HL-60/S4 (cell line): ENCODE results near the gene SHKBP1.
"Not testable (repeated sequence)": the region's sequence is repeated elsewhere in the genome, so short reads cannot be mapped to it uniquely, and the experiment has no call there.

Experiments used
- in situ Hi-C: fragments of 300-500 bp; cut with MboI; formaldehyde crosslinking; loops from 2 replicates; pipeline ENCODE4 v1.14.3; 2022; ENCODE audit warnings: low sequenced_read_pairs

Gene SHKBP1

DNA sequence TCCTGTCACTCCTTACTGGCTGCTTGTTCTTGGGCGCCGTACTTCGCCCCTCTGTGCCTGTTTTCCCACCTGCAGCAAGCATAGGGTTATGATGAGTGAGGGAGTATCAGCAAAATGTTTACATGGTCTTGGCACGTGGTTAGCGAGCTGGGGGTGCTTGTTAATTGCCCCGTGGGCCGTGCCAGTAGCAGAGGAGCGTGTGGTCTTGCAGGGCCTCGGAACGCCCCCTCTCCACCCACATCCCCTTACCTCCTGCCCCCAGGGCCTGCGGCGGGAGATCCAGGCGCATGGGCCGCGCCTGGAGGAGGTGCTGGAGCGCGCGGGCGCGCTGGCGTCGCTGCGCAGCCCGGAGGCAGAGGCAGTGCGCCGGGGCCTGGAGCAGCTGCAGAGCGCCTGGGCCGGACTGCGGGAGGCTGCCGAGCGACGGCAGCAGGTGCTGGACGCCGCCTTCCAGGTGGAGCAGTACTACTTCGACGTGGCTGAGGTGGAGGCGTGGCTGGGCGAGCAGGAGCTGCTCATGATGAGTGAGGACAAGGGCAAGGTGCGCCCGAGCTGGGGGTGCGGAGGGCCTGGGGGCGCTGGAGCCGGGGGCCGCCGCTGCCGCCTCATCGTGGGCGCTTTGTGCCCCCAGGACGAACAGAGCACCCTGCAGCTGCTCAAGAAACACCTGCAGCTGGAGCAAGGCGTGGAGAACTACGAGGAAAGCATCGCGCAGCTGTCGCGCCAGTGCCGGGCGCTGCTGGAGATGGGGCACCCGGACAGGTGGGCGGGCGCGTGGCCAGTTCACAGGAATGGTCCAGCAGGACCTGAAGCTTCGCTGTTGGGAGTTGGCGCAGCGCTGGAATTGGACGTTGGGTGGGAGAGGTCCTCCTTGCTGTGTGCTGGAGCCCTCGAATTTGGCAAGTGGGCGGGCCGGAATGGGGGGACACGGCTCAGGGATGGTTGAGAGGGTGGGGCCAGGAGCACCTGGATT, 22.5 kb upstream of the SHKBP1 start:
- in situ Hi-C loops = no loop called here

DNA sequence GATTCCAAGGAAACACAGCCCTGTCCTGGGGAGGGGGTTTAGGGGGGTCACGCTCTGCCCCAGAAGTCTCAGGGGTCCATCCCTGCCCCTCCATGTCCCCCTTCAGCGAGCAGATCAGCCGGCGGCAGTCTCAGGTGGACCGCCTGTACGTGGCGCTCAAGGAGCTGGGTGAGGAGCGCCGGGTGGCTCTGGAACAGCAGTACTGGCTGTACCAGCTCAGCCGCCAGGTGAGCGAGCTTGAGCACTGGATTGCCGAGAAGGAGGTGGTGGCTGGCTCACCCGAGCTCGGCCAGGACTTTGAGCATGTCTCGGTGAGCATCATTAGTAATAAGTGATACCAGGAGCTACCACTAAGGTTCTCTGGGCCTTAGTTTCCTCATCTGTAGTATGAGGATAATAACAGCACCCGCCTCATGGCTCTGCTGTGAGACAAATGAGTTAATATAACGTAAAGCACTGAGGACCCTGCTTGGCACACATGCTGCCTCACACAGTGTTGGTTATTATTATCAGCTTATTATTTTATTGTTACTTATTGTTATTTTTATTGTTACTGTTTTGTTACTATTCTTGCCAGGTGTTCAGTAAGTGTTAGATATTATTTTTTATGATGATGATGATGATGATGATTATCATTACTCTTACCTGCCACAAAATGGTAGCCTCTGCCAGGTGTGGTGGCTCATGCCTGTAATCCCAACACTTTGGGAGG, 20.5 kb upstream of the SHKBP1 start:
- in situ Hi-C loops = no loop called here

DNA sequence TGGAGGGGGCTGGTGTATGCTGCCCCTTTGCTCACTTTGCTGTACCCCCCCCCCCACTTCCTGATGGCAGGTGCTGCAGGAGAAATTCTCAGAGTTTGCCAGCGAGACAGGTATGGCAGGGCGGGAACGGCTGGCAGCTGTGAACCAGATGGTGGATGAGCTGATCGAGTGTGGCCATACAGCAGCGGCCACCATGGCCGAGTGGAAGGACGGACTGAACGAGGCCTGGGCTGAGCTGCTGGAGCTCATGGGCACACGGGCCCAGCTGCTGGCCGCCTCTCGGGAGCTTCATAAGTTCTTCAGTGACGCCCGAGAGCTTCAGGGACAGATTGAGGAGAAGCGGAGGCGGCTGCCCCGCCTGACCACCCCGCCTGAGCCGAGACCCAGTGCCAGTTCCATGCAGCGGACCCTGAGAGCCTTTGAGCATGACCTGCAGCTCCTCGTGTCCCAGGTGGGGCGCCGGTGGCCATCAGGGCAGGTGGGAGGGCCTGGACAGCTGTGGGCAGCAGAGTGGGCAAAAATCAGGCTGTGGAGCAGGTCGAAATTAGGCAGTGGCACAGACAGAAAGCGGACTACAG, 19.6 kb upstream of the SHKBP1 start:
- in situ Hi-C loops = no loop called here

DNA sequence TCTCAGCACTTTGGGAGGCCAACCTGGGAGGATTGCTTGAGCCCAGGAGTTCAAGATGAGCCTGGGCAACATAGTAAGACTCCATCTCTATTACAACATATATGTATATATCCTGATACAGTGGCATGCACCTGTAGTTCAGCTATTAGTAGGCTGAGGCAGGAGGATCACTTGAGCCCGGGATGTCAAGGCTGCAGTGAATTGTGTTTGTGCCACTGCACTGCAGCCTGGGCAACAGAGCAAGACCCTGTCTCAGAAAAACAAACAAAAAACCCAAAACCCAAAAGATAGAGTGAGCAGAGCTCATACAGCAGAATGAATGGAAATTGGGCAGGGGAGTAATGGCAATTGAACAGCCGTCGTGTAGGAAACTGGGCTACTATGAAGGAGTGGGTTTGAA, 17.3 kb upstream of the SHKBP1 start:
- in situ Hi-C loops = no loop called here

DNA sequence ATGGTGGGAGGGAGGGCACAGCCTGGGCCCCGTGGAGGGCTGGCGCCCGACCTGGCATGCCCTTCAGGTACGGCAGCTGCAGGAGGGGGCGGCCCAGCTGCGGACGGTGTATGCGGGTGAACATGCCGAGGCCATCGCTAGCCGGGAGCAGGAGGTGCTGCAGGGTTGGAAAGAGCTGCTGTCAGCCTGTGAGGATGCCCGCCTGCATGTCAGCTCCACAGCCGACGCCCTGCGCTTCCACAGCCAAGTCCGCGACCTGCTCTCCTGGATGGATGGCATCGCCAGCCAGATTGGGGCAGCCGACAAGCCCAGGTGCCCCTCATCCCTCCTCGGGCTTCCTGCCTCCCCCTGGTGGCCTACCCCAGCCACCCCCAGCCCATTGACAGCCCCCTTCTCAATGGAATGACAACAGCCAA, 16.6 kb upstream of the SHKBP1 start:
- in situ Hi-C loops = no loop called here

DNA sequence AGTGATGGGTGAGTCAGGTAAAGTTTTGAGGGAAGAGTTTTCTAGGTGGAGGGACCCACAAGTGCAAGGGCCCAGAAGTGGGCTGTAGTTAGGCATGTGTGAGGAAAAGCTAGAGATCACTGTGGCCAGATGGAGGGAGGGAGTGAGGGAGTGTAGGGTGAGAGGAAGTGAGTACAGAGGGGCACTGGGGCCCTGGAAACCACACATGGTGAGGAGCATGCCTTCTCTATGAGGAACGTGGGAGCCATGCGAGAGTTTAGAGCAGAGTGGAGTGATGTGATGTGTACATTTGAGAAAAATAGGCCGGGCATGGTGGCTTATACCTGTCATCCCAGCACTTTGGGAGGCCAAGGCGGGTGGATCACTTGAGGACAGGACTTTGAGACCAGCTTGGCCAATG, 14.7 kb upstream of the SHKBP1 start:
- in situ Hi-C loops = no loop called here

DNA sequence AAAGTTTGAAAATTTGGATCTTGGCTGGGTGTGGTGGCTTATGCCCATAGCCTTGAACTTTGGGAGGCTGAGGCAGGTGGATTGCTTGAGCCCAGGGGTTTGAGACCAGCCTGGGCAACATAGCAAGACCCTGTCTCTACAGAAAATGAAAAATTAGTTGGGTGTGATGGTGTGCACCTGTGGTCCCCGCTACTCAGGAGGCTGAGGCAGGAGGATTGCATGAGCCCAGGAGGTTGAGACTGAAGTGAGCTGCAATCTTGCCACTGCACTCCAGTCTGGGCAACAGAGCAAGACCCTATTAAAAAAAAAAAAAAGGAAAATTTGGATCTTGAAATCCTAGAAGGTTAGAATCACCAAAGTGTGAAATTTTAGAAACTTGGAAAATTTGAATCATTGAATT, 12.1 kb upstream of the SHKBP1 start:
- in situ Hi-C loops = not testable (repeated sequence)

DNA sequence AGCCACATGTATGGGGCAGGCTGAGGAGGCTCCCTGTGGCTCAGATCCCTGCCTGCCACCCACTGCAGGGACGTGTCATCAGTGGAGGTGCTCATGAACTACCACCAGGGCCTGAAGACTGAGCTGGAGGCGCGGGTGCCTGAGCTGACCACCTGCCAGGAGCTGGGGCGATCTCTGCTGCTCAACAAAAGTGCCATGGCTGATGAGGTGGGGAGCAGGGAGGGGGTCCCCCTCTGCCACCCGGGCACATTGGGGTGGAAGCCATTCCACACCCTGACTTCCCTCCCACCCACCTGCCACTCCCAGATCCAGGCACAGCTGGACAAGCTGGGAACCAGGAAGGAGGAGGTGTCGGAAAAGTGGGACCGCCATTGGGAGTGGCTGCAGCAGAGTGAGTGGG, 11.3 kb upstream of the SHKBP1 start:
- in situ Hi-C loops = no loop called here

DNA sequence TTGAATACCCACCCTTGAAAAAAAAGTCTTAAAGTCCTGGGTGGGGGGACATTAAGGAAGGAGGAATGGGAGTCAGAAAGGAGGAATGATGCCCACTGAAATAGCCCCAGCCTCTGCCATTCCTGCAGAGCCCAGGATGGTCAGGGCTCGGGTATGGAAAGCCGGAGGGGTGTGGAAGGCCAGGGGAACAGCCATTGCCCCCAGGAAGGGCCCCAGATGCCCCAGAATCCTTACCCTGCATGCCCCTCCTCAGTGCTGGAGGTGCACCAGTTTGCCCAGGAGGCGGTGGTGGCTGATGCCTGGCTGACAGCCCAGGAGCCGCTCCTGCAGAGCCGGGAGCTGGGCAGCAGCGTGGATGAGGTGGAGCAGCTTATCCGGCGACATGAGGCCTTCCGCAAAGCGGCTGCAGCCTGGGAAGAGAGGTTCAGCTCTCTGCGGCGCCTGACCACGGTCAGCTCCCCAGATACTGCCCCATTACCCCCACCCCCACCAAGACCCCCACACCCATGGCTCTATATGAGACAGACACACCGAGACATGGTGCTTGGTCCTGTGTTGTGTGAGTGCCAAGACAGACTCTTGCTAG, 10.7 kb upstream of the SHKBP1 start:
- in situ Hi-C loops = no loop called here

DNA sequence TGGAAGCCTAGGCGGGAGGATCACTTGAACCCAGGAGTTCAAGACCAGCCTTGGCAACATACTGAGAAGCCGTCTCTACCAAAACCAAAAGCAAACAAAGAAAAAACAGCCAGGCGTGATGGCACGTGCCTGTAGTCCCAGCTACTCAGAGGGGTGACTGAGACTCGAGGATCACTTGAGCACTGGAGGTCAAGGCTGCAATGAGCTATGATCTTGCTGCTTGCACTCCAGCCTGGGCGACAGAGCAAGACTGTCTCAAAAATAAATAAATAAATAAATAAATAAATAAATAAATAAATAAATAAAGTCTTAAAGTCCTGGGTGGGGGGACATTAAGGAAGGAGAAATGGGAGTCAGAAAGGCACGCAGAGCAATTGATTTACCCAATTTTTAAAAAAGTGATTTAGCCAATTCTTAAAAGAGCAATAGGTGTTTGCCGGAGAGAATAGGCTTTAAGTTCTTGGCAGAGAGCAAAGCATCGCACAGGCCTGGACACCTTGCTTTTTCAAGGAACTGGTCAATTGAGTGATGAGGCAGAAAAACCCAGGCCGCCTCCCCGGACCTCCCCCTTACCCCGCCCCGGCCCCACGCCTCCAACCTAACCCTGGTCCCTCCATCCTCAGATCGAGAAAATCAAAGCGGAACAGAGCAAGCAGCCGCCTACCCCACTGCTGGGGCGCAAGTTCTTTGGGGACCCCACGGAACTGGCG, 9.5 kb upstream of the SHKBP1 start:
- in situ Hi-C loops = no loop called here

DNA sequence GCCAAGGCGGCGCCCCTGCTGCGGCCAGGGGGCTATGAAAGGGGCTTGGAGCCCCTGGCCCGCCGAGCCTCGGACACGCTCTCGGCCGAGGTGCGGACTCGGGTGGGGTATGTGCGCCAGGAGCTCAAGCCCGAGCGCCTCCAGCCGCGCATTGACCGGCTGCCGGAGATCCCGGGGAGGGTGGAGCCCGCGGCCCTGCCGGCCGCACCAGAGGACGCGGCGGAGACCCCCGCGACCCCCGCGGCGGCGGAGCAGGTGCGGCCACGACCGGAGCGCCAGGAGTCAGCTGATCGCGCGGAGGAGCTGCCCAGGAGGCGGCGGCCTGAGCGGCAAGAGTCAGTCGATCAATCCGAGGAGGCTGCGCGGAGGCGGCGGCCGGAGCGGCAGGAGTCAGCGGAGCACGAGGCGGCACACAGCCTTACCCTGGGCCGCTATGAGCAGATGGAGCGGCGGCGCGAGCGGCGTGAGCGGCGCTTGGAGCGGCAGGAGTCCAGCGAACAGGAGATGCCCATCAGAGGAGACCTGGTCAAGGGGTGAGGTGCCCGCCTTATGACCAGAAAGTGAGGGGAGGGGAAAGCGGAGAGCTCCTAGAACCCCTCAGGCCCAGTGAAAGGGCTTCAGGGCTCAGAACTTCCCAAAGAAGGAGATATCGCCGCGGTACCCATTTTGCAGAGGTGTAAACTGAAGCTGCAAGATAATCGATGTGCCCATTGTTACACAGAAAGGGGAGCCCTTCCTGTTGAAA, 8.8 kb upstream of the SHKBP1 start:
- in situ Hi-C loops = no loop called here

DNA sequence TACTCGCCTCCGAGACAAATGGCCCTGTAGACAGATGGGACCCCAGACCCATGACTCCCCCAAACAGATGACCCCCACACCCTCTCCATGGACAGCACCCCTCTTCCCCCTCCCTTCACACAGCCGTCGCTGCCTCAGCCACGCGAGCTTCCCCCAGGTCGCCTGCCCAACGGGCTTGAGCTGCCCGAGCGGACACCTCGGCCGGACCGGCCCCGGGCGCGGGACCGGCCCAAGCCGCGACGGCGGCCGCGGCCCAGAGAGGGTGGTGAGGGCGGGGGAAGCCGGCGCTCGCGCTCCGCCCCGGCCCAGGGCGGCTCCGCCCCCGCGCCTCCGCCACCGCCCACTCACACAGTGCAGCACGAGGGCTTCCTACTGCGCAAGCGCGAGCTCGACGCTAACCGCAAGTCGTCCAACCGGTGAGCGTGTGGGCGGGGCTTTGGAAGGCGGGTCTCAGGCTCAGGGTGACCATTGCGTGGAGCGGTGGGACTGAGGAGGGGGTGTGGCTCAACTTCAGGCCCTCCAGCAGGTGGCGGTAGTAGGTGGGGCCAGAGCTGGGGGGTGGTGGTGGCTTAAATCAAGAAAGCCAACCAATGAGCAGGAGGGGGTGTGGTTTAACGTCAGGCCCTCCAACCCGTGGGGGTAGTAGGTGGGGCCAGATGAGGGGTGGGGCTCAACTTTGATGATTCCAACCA, 6.2 kb upstream of the SHKBP1 start:
- in situ Hi-C loops = no loop called here

DNA sequence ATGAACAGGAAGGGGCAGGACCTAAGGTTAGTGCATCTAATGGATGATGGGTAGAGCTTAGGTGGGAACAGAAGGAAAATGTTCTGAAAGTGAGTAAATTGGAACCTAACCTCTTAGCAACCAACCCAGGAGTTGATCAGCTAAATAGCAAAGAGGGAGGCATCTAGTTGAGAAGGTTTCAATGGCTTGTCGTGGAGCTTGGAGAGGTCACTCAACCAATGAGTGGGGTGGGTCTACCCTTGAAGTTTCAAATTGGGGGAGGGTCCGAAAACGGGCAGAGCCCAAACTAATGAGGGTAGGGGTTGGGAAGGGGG, 5.7 kb upstream of the SHKBP1 start:
- in situ Hi-C loops = no loop called here

DNA sequence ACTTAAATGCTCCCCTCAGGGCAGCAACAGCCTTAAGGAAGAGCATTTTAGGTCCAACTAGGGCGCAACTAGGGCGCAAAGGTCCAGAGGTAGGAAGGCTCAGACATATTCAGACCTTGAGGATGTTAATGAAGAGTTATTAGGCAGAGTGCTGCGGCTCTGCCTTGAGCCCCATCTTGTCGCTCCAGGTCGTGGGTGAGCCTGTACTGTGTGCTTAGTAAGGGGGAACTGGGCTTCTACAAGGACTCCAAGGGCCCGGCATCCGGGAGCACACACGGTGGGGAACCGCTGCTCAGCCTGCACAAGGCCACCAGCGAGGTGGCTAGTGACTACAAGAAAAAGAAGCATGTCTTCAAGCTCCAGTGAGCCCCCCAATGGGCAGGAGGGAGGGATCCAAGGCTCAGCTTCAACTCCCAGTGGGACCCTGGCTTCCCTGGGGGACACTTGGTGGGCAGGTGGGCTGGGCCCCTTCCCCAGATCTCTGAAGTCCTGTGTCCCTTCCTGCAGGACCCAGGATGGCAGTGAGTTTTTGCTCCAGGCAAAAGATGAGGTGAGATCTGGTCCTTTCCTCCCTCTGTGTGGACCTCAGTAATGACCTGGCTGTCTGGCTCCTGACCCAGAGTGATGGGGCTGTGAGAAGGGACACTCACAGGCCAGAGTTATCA, 4.7 kb upstream of the SHKBP1 start:
- in situ Hi-C loops = no loop called here

DNA sequence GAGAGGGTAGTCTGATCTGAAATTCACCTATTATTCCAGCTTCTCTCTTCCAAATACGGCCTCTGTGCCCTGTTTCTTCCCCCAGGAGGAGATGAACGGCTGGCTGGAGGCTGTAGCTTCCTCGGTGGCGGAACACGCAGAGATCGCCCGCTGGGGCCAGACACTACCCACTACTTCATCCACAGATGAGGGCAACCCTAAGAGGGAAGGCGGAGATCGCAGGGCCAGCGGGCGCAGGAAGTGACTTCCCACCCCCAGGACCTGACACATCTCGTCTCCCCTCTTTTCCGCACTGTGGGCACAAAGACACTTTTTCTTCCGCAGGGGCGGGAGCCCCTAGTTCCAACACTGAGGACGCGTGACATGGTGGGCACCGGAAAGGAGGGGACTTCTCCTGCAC, 1.3 kb upstream of the SHKBP1 start:
- in situ Hi-C loops = no loop called here

DNA sequence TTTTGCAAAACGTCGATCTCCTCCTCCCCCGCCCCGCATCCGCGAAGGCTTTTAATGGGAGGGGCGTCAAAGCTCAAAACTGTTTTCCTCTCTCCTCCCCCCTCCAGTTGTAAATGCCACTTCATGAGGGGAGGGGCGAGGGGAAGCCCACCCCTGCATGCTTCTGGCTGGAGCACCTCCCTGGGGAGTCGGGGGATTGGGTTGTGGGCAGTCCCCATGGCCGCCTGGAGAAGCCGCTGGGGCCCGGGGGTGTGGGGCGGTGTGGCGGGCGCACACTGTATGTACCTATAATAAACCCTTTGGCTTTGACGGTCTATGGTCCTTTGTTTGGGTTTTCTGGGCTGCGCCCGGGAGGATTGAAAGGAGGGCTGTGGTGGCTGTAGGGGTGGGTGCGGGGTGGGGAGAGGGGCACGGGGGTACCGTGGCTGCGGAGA, 505 bp upstream of the SHKBP1 start:
- in situ Hi-C loops = no loop called here

DNA sequence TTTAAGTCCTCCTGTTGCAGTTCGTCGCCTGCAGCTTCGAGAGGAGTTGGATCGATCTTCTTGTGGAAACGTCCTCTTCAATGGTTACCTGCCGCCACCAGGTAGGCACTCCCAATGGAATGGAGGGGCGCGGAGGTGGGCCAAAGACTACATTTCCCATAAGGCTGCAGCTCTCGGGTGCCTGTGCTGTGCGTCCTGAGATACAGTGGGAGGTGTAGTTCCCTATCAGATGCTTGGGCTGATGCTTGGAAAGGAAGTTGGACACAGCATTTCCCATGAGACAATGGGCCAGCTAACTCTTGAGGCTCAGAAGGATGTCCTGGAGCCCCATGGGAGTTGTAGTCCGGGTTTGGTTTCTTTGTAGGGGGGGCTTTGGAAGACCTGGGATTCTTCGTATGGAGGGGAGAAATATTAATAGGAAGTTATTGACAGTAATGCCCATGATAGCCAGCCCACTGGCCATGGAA, 1.8 kb downstream of the SHKBP1 start:
- in situ Hi-C loops = no loop called here

DNA sequence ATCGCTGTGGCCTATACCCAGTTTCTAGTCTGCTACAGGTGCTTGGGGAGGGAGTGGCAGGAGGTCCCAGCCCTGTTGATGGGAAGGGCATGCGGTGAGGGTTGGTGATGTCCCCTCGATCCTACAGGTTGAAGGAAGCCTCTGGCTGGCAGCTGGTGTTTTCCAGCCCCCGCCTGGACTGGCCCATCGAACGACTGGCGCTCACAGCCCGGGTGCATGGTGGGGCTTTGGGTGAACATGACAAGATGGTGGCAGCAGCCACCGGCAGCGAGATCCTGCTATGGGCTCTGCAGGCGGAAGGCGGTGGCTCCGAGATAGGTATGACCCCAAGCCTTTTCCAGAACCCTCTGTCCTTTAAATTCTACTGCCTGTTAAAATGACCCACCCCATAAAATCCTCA, 3.9 kb downstream of the SHKBP1 start:
- in situ Hi-C loops = no loop called here

DNA sequence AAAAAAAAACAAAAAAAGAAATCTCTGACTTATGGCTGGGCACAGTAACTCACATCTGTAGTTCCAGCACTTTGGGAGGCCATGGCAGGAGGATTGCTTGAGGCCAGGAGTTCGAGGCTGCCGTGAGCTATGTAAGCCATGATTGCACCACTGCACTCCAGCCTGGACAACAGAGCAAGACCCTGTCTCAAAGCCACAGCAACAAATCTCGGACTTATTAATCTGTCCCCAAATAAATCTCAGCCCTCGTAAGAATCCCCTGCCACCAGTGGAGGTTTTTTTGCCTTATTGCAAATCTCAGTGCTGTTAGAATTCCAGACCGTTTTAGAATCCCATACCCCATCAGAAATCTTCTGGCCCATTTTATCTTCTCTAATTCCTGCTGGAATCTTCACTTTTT, 4.9 kb downstream of the SHKBP1 start:
- in situ Hi-C loops = no loop called here
